NCI-H146 (cell line): ENCODE data around the gene SATB2.

Source experiments
- DNase-seq: peaks from one replicate; lab custom pipeline; 2025; lab: John Stamatoyannopoulos, UW

Gene SATB2

DNA sequence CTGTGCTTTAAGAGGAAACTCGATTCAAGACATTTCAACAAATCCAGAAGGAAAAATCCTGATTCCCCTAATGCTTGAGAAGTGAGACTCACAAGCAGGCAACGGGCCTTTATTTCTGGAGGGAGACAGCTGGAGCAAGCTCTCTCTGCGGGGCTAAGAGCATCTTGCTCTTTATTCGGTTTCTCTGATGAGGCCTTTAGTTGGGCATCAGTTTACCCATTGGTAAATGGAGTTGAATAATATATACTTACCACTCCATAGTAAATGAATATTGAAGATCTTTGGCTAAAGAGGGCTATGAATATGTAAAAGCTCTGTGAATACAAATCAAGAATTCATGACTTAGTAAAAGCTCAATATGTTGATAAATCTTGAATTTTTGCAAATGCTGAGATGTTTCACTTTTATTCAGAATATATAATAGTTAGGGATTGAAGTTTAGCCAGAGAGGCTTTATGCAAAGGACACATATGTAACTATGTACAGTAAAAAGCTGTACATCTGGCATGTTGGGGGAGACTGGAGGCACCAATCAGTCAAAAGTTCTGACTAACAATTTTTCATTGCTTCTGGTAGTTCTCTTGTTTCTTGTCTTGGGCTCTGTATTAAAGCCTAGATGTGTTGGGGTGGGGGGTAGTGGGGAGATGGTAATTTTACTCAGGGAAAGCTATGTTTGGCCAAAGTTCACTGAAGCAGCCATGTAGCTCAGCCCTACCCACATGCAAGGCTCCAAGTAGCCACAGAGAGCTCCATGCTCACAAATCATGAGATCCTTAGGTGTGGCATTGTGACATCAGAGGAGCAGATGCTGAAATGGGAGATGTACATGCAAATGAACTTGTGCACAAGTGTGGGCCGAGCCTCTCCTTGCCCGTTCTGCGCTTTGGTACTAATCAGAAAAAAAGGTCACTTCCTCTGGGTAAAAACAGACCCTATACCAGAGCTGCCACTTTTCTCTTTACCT, 200.2 kb downstream of the SATB2 start:
- DNase-seq, result no peak

GRCh38 chr2:199230091-199230490, 227.6 kb downstream of the SATB2 start:
- no peak for DNase-seq

DNA sequence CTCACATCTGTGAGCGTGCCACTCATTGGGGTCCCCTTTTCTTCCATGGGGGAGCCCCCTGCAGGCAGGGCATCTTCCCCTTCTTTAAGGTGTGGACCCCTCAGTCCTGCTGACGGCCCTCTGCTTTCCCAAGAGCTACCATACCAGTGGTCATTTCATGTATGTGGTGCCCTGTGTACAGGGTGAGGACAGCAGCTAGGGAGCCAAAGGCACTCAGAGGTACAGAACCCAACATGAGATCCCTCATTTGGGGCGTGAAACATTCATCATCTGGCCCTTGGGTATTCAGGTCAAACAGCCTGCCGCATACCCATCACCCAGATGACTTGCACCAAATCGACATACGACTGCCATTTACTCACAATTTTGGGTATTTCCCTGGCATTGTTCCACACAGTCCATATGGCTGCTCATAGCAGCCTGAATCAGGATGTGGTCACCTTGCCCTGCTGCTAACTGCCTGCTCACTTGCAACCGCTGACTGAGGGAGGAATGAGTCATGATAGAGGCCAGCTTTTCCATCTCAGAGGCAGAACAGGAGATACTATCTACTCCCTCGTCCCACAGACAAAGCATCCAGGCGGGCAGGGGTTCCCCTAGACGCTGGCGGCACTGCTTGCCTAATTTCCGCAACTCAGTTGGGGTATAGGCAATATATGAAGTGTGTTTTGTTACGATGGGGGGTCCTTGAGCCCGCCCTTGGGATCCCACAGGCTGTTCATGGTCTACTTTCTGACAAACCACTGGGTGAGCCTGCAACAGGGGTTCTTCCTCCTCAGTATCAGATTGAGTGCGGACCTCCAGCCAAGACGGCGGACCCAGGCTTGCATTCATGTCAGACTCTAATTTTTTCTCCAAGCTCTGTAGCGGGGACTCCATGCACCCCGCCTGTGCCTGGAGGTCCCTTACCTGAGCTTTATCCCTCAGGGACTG, 228.6 kb downstream of the SATB2 start:
- DNase-seq, result no peak

- DNase-seq, result no peak
Observed at GRCh38 chr2:199223791-199224190, 233.9 kb downstream of the SATB2 start.

DNA sequence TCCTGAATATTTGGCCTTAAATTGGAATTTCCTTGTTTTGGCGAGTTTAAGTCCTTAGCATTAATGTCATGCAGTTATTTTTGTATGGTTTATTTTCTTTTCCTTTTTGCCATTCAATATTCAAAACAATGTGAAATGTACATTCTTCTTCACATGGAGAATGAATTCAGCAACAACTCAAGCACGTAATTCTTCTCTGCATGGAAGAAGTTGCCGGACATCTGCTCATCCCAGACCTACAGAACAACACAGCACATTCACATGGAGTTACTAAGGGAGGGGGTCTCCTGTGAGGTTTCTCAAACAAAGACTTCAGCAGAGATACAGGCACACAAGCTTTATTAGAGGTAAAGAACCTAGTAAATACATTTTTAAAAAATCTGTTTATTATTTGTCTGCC, 236.8 kb downstream of the SATB2 start:
- no peak for DNase-seq

GRCh38 chr2:199219551-199219950, 238.2 kb downstream of the SATB2 start:
- no peak for DNase-seq
